Right lobe of liver (tissue), 4 donors: ENCODE data around the gene ETS2.

ENCODE experiments used
- POLR2A ChIP-seq: fragments of 450-650 bp; IDR thresholded peaks from one replicate; pipeline ENCODE4 v1.6.1; 2017; ENCODE audit warnings: antibody characterized with exemption, mild to moderate bottlenecking
- TF ChIP-seq, protein P1 (sequence below), 4 donors: fragments of 200-600 bp in 3 of 4; fragments of 450-650 bp in 1 of 4; IDR thresholded peaks; one replicate each; pipeline versions ENCODE4 v1.5.1 to v1.8.0; 2016 to 2022; ENCODE audit warnings: antibody characterized with exemption in 4 of 4, mild to moderate bottlenecking in 2 of 4
- donor health status: DM: no; HTN: no; CAD: no.
- donor health status: DM: no; HTN: no; CAD: no.
- donor health status: DM: no; HTN: yes; CAD: no.

DNA sequence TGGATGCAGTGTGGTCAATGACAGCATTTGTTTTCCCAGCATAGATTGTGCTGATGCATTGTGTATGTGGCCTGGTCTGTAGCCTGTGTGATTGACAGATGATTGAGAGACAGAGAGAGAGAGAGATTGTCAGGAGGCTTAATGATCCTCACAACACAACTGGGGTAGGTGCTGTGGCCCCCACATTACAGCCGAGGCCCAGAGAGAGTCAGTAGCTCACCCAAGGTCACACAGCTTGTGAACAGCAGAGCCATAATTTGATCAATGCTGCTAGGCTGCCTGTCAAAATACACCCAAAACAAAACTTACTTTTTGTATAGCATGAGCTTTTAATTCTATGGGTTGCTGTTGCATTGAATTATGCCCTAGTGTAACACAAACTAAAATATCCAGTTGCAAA lies 20.2 kb upstream of the ETS2 start:
- TF ChIP-seq, protein P1, sequence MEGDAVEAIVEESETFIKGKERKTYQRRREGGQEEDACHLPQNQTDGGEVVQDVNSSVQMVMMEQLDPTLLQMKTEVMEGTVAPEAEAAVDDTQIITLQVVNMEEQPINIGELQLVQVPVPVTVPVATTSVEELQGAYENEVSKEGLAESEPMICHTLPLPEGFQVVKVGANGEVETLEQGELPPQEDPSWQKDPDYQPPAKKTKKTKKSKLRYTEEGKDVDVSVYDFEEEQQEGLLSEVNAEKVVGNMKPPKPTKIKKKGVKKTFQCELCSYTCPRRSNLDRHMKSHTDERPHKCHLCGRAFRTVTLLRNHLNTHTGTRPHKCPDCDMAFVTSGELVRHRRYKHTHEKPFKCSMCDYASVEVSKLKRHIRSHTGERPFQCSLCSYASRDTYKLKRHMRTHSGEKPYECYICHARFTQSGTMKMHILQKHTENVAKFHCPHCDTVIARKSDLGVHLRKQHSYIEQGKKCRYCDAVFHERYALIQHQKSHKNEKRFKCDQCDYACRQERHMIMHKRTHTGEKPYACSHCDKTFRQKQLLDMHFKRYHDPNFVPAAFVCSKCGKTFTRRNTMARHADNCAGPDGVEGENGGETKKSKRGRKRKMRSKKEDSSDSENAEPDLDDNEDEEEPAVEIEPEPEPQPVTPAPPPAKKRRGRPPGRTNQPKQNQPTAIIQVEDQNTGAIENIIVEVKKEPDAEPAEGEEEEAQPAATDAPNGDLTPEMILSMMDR (IDR thresholded peaks at IDR 0.05) = no peak
- TF ChIP-seq POLR2A = no peak
